ENCODE data around the gene PARP4.
A peak's percentile ranks its signal among the peaks of the same experiment; 100 is the strongest.
"Not testable (repeated sequence)": the region's sequence is repeated elsewhere in the genome, so short reads cannot be mapped to it uniquely, and the experiment has no call there.

PARP4 gene

DNA sequence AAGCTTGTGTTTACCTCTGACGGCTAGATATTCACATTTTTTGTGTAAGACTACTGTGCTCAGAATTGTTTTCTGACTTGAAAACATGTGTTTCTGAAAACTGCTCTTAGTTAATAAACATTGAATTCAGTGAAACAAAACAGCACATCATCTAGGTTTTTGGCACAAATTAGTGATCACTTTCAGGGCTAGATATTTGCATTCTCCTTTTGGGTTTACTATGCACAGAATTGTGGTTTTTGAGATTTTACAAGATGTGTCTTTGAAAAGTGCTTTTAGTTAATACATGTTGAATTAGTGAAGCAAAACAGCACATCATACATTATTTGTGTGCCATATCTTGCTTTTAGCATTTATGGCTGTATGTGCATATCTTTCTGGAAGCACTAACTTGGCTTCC, 8.2 kb upstream of the PARP4 start:
- Mint-ChIP-seq H3K27me3 (no peaks in the 10 kb centered on the region), H3K36me3 (no peaks in the 10 kb centered on the region), H3K4me3 (no peak overlapping the region), H3K27ac (no peak overlapping the region), H3K4me1 (peaks cover 17% of the 10 kb centered on the region), H3K9me3 (no peaks in the 10 kb centered on the region)
- DNase-seq: no peak
- CTCF ChIA-PET: no interaction called here

DNA sequence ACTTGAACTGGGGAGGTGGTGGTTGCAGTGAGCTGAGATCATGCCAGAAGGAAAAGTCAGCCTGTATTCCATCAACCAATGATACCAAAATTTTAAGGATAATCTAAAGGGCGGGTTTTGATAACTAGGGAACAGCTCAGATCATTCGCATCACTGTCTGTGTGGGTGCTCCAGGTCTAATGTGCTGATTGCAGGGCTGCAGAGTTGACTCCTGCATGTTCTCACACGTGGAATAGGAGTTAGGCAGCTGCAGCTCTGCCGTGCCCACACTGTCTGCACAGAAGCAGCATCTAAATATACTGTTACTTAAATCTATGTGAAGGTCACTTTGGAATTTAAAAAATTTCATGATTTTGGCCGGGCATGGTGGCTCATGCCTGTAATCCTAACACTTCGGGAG, 4.3 kb upstream of the PARP4 start:
- no peaks in the 10 kb centered on the region for H3K36me3 Mint-ChIP-seq
- H3K27me3 Mint-ChIP-seq: peaks cover 7% of the 10 kb centered on the region
- H3K9me3 Mint-ChIP-seq: no peaks in the 10 kb centered on the region
- no peak overlapping the region for H3K4me3 Mint-ChIP-seq
- no peak for DNase-seq
- peaks cover 29% of the 10 kb centered on the region for H3K4me1 Mint-ChIP-seq
- H3K27ac Mint-ChIP-seq: no peak overlapping the region
- CTCF ChIA-PET: interaction anchor here (0.6 to 1.9 kb wide), 2 partner anchors 10 to 20 kb away, joined by 3 to 4 read pairs; no protein-coding TSS in a partner anchor

- H3K9me3 Mint-ChIP-seq: no peaks in the 10 kb centered on the region
- H3K27me3 Mint-ChIP-seq: peaks cover 7% of the 10 kb centered on the region
- CTCF ChIA-PET: no interaction called here
- H3K4me1 Mint-ChIP-seq: peaks cover 42% of the 10 kb centered on the region
- H3K4me3 Mint-ChIP-seq: peak overlapping the region; percentile 82
- peaks cover 4% of the 10 kb centered on the region for H3K36me3 Mint-ChIP-seq
- peak overlapping the region; percentile 84 for H3K27ac Mint-ChIP-seq
- no peak for DNase-seq
Measured at GRCh38 chr13:24512908-24513213, 283 bp upstream of the PARP4 start.

GRCh38 chr13:24511816-24512196, 772 bp downstream of the PARP4 start:
- H3K27me3 Mint-ChIP-seq: peaks cover 7% of the 10 kb centered on the region
- H3K4me1 Mint-ChIP-seq: peaks cover 36% of the 10 kb centered on the region
- peak overlapping the region; percentile 84 for H3K27ac Mint-ChIP-seq
- DNase-seq: no peak
- H3K4me3 Mint-ChIP-seq: peak overlapping the region; percentile 82
- CTCF ChIA-PET: interaction anchor here (0.8 kb wide), 1 partner anchor 237 kb away, joined by 3 read pairs; no protein-coding TSS in a partner anchor
- no peaks in the 10 kb centered on the region for H3K9me3 Mint-ChIP-seq
- H3K36me3 Mint-ChIP-seq: peaks cover 11% of the 10 kb centered on the region

GRCh38 chr13:24511019-24511815, 1.4 kb downstream of the PARP4 start:
- CTCF ChIA-PET: interaction anchor here (0.9 kb wide), 1 partner anchor 101 kb away, joined by 4 read pairs; no protein-coding TSS in a partner anchor
- peaks cover 7% of the 10 kb centered on the region for H3K27me3 Mint-ChIP-seq
- peaks cover 13% of the 10 kb centered on the region for H3K36me3 Mint-ChIP-seq
- H3K4me1 Mint-ChIP-seq: peaks cover 33% of the 10 kb centered on the region
- DNase-seq: peak; percentile 46
- no peaks in the 10 kb centered on the region for H3K9me3 Mint-ChIP-seq
- H3K27ac Mint-ChIP-seq: peak overlapping the region; percentile 84
- peak overlapping the region; percentile 82 for H3K4me3 Mint-ChIP-seq

DNA sequence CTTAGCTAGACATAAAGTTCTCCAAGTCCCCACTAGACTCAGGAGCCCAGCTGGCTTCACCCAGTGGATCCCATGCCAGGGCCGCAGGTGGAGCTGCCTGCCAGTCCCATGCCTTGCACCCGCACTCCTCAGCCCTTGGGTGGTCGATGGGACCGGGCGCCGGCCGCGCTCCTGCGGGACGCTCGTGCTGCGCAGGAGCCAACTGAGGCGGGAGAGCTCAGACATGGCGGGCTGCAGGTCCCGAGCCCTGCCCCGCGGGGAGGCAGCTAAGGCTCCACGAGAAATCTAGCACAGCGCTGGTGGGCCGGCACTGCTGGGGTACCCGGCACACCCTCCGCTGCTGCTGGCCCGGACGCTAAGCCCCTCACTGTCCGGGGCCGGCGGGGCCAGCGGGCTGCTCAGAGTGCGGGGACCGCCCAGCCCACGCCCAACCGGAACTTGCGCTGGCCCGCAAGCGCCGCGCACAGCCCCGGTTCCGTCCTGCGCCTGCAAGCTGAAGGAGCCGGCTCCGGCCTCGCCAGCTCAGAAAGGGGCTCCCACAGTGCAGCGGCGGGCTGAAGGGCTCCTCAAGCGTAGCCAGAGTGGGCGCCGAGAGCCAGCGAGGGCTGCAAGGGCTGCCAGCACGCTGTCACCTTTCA, 5.8 kb downstream of the PARP4 start:
- Mint-ChIP-seq H3K4me3 (no peak overlapping the region), H3K27ac (no peak overlapping the region), H3K27me3 (no peaks in the 10 kb centered on the region), H3K4me1 (peaks cover 17% of the 10 kb centered on the region), H3K36me3 (peaks cover 29% of the 10 kb centered on the region), H3K9me3 (no peaks in the 10 kb centered on the region)
- DNase-seq: no peak
- CTCF ChIA-PET: no interaction called here

DNA sequence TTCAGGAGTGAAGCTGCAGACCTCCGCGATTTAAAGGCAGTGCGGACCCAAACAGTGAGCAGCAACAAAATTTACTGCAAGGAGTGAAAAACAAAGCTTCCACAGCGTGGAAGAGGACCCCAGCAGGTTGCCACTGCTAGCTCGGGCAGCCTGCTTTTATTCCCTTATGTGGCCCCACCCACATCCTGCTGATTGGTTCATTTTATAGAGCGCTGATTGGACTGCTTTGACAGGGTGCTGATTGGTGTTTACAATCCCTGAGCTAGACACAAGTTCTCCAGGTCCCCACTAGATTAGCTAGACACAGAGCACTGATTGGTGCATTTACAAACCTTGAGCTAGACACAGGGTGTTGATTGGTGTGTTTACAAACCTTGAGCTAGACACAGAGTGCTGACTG, 6.3 kb downstream of the PARP4 start:
- H3K27ac Mint-ChIP-seq, H3K9me3 Mint-ChIP-seq, CTCF ChIA-PET: not testable (repeated sequence)

DNA sequence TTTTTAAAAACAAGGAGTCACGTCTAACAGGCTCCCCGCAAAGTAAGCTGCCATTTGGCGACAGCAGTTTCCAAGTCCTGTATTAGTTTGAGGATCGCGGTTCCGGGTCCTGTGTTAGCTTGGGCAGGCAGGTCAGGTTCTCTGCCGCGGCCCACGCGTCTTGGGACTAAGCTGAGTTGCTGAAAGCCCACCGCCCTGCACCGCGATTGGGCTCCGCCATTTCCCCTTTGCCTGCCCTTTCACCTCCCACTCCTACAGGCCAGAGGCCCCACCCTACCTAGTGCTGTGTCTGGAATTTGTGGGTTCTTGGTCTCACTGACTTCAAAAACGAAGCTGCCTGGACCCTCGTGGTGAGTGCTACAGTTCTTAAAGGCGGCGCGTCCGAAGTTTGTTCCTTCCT, 6.8 kb downstream of the PARP4 start:
- H3K4me3 Mint-ChIP-seq: no peak overlapping the region
- CTCF ChIA-PET: no interaction called here
- H3K27ac Mint-ChIP-seq: no peak overlapping the region
- peaks cover 7% of the 10 kb centered on the region for H3K4me1 Mint-ChIP-seq
- no peak for DNase-seq
- H3K9me3 Mint-ChIP-seq: no peaks in the 10 kb centered on the region
- H3K36me3 Mint-ChIP-seq: peaks cover 32% of the 10 kb centered on the region
- no peaks in the 10 kb centered on the region for H3K27me3 Mint-ChIP-seq

More for the DNA sequence above, 6.3 kb downstream of the PARP4 start:
- H3K4me1 Mint-ChIP-seq: peaks cover 12% of the 10 kb centered on the region
- peaks cover 32% of the 10 kb centered on the region for H3K36me3 Mint-ChIP-seq
- not testable (repeated sequence) for H3K4me3 Mint-ChIP-seq, H3K27me3 Mint-ChIP-seq, DNase-seq

DNA sequence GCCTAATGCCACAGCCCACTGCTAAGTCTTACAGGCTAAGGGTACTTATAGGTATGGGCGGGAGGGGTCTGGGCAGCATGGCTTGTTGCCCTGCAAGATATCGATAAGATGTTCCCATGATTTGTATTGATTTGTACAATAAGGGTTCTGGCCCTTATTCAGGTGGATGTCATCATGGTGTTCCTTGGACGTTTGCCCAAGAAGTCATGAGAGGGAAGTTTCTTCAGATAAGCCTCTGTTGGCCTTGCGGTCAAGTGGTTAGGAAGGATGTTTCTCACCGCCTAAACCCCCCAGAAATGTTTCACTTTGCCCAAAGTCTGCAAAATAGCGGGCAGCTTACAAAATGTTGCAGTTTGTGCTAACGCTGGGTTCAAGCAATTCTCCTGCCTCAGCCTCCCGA, 7.3 kb downstream of the PARP4 start:
- no peak for DNase-seq
- Mint-ChIP-seq H3K4me3 (no peak overlapping the region), H3K27me3 (no peaks in the 10 kb centered on the region), H3K4me1 (peaks cover 4% of the 10 kb centered on the region), H3K27ac (no peak overlapping the region), H3K36me3 (peaks cover 32% of the 10 kb centered on the region), H3K9me3 (no peaks in the 10 kb centered on the region)
- CTCF ChIA-PET: no interaction called here

DNA sequence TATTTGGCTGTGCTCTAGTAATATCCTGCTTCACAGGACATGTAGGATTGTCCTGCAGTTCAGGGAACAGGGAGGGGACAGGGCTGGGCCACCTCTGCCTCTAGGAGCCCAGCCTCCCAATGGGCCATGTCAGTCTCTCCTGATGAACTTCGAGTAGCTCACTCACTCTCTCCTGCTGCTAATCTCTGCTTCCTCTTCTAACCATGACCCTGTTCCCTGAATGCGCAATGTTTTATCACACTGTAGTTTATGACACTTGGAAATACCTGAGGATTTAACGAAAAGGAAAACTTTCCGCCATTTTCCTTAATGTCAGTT, 9.2 kb downstream of the PARP4 start:
- CTCF ChIA-PET: no interaction called here
- H3K9me3 Mint-ChIP-seq: no peaks in the 10 kb centered on the region
- H3K36me3 Mint-ChIP-seq: peaks cover 31% of the 10 kb centered on the region
- H3K27me3 Mint-ChIP-seq: no peaks in the 10 kb centered on the region
- no peak overlapping the region for H3K27ac Mint-ChIP-seq
- DNase-seq: no peak
- peaks cover 2% of the 10 kb centered on the region for H3K4me1 Mint-ChIP-seq
- H3K4me3 Mint-ChIP-seq: no peak overlapping the region

- CTCF ChIA-PET: no interaction called here
- no peaks in the 10 kb centered on the region for H3K27me3 Mint-ChIP-seq
- H3K27ac Mint-ChIP-seq: no peak overlapping the region
- peaks cover 31% of the 10 kb centered on the region for H3K36me3 Mint-ChIP-seq
- DNase-seq: no peak
- no peak overlapping the region for H3K4me3 Mint-ChIP-seq
- H3K4me1 Mint-ChIP-seq: peaks cover under 1% of the 10 kb centered on the region
- no peaks in the 10 kb centered on the region for H3K9me3 Mint-ChIP-seq
Measured at GRCh38 chr13:24502533-24503378, 9.8 kb downstream of the PARP4 start.

GRCh38 chr13:24500977-24501376, 11.6 kb downstream of the PARP4 start:
- Mint-ChIP-seq H3K36me3 (peaks cover 37% of the 10 kb centered on the region), H3K4me3 (no peak overlapping the region), H3K4me1 (no peaks in the 10 kb centered on the region), H3K27ac (no peak overlapping the region), H3K9me3 (no peaks in the 10 kb centered on the region), H3K27me3 (no peaks in the 10 kb centered on the region)
- CTCF ChIA-PET: no interaction called here
- no peak for DNase-seq

DNA sequence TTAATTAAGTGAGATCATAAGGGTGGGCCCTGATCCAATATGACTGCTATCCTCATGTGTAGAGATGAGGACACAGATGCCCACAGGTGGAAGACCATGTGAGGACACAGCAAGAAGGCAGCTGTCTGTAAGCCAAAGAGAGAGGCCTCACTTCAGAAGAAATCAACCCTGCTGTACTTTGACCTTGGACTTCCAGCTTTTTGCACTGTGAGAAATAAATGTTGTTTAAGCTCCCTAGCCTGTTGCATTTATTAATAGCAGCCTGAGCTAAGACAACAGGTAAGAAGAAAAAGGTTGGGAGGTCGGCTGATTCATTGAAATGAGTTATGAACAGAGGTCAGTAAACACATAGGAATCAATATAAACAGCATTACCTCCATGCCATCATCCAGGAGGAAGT, 14.8 kb downstream of the PARP4 start:
- Mint-ChIP-seq H3K27me3 (no peaks in the 10 kb centered on the region), H3K9me3 (no peaks in the 10 kb centered on the region), H3K27ac (no peak overlapping the region), H3K36me3 (peaks cover 51% of the 10 kb centered on the region), H3K4me3 (no peak overlapping the region), H3K4me1 (no peaks in the 10 kb centered on the region)
- CTCF ChIA-PET: no interaction called here
- DNase-seq: no peak

- H3K4me1 Mint-ChIP-seq, H3K4me3 Mint-ChIP-seq, H3K27ac Mint-ChIP-seq, CTCF ChIA-PET, H3K27me3 Mint-ChIP-seq, DNase-seq, H3K9me3 Mint-ChIP-seq: not testable (repeated sequence)
- peaks cover 44% of the 10 kb centered on the region for H3K36me3 Mint-ChIP-seq
Measured at GRCh38 chr13:24496295-24496694, 16.3 kb downstream of the PARP4 start.
